Activated CD8-positive, alpha-beta T cell treated with anti-CD3 and anti-CD28 coated beads for 36 hours (primary cell): Measurements from ENCODE around the gene MYLK4. TPM values are rescaled to one million over a fixed set of nuclear protein-coding genes. Genes with fewer than 3 reads are reported as not detected.

ENCODE experiments used
- ATAC-seq: fragments of 200-7000 bp; cut with Tn5 transposase; one replicate; pipeline ENCODE4 v1.10.0; 2021; ENCODE audit warnings: mild to moderate bottlenecking, moderate library complexity
- CTCF ChIA-PET: fragments of 350-600 bp; sonication (Branson Sonifier 250); formaldehyde crosslinking; loops from one replicate; lab custom pipeline; 2021; ENCODE audit warnings: antibody characterized with exemption; lab: Charles Lee
- POLR2A ChIA-PET: fragments of 350-600 bp; sonication (Branson Sonifier 250); formaldehyde crosslinking; loops from one replicate; lab custom pipeline; 2021; ENCODE audit warnings: antibody characterized with exemption; lab: Charles Lee
- DNase-seq: peaks from one replicate; pipeline ENCODE4 v3.0.0-alpha.2; 2020
- H3K27ac Mint-ChIP-seq: one replicate; pipeline ENCODE4 v1.8.0; 2021; ENCODE audit warnings: mild to moderate bottlenecking, mixed read lengths
- H3K27me3 Mint-ChIP-seq: one replicate; pipeline ENCODE4 v1.8.0; 2021; ENCODE audit warnings: mixed read lengths
- H3K36me3 Mint-ChIP-seq: one replicate; pipeline ENCODE4 v1.8.0; 2021; ENCODE audit warnings: low read depth, mixed read lengths
- H3K4me1 Mint-ChIP-seq: one replicate; pipeline ENCODE4 v1.8.0; 2021; ENCODE audit warnings: low read depth, mixed read lengths
- H3K4me3 Mint-ChIP-seq: one replicate; pipeline ENCODE4 v1.8.0; 2021; ENCODE audit warnings: mild to moderate bottlenecking, moderate library complexity, mixed read lengths
- H3K9me3 Mint-ChIP-seq: one replicate; pipeline ENCODE4 v1.8.0; 2021; ENCODE audit warnings: mixed read lengths
- intact Hi-C: fragments of 100-400 bp; cut with micrococcal nuclease; formaldehyde crosslinking; loops from one replicate; pipeline ENCODE4 v1.10.0; 2022
- total RNA-seq, 2 experiments: library from RNA; stranded (reverse); gene quantifications; one replicate each; pipeline ENCODE4 v1.2.3, GENCODE V29; 2021
- TF ChIP-seq, protein P1 (sequence below): fragments of 200-600 bp; IDR thresholded peaks from one replicate; pipeline ENCODE4 v1.8.0; 2022; ENCODE audit warnings: antibody characterized with exemption, mild to moderate bottlenecking

MYLK4 gene
- total RNA-seq, 2 experiments from 2014 or later: 0.09 to 0.11 TPM

DNA sequence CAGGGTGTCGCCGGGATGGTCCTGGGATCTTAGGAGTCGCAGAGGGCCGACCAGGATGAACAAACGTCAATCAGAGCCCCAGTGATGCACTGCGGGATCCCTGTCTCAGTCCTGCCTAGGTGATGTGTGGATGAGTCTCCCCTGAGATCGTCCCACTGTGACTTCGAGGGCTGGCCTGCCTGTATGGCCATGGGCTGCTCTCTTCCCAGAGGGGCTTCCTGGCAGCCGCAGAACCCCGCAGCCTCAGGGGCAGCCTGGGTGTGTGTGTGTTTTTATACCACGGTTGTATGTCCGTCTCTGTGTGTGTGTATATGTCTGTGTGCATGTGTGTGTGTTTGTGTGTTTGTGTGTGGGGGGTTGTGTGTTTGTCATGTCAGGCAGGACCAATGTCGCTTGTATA, 111.6 kb downstream of the MYLK4 start:
- no peak overlapping the region for H3K4me3 Mint-ChIP-seq
- peaks cover 7% of the 10 kb centered on the region for H3K4me1 Mint-ChIP-seq
- H3K9me3 Mint-ChIP-seq: no peaks in the 10 kb centered on the region
- intact Hi-C loops: loop anchor here (10.0 kb wide), 1 partner anchor 184 kb away; no protein-coding TSS in a partner anchor
- TF ChIP-seq, protein P1, sequence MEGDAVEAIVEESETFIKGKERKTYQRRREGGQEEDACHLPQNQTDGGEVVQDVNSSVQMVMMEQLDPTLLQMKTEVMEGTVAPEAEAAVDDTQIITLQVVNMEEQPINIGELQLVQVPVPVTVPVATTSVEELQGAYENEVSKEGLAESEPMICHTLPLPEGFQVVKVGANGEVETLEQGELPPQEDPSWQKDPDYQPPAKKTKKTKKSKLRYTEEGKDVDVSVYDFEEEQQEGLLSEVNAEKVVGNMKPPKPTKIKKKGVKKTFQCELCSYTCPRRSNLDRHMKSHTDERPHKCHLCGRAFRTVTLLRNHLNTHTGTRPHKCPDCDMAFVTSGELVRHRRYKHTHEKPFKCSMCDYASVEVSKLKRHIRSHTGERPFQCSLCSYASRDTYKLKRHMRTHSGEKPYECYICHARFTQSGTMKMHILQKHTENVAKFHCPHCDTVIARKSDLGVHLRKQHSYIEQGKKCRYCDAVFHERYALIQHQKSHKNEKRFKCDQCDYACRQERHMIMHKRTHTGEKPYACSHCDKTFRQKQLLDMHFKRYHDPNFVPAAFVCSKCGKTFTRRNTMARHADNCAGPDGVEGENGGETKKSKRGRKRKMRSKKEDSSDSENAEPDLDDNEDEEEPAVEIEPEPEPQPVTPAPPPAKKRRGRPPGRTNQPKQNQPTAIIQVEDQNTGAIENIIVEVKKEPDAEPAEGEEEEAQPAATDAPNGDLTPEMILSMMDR: no peak
- H3K27ac Mint-ChIP-seq: no peak overlapping the region
- ATAC-seq (no peak), DNase-seq (no peak)
- ChIA-PET POLR2A (interaction anchor here (0.6 kb wide), 1 partner anchor 264 kb away, joined by 3 read pairs; the partner anchor contains the start of gene SERPINB9), CTCF (no interaction called here)
- H3K36me3 Mint-ChIP-seq: no peaks in the 10 kb centered on the region
- H3K27me3 Mint-ChIP-seq: peaks cover 16% of the 10 kb centered on the region

DNA sequence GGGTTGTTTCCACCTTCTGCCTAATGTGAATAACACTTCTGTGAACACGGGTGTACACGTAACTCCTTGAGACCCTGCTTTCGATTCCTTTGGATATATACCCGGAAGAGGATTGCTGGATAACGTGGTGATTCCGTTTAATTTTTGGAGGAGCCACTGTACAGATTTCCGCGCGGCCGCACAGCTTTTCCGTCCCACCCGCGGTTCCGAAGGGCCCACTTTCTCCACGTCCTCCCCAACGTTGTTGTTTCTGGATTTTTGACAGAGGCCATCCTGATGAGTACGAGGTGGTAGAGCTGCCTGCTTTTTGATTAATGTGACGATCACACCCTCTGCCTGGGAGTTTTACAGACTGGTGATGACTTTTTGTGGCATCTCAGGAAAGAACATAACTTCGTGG, 114.0 kb downstream of the MYLK4 start:
- Mint-ChIP-seq H3K36me3 (no peaks in the 10 kb centered on the region), H3K4me1 (peaks cover 9% of the 10 kb centered on the region), H3K4me3 (no peak overlapping the region), H3K27ac (no peak overlapping the region), H3K9me3 (no peaks in the 10 kb centered on the region), H3K27me3 (peaks cover 10% of the 10 kb centered on the region)
- DNase-seq (no peak), ATAC-seq (no peak)
- TF ChIP-seq, protein P1: no peak
- POLR2A ChIA-PET: no interaction called here
- CTCF ChIA-PET: no interaction called here
- intact Hi-C loops: loop anchor here (10.0 kb wide), 1 partner anchor 182 kb away; no protein-coding TSS in a partner anchor

DNA sequence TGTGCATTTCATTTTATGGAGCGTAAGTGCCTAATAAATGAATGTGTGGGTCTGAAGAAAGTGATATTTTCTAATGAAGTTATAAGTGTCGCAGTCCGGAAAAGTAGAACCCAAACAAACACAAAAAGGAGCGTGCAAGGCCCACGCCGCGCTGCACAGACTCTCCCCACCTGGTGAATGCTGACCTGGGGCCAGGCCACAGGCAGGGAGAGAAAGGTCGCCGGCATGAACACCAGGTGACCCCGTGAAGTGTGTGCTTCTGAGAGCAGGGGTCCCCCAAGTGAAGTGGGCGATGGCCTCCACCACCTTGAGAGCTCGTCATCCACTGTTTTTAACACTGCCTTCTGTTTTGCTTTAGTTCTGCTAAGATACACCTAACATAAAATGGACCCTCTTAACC, 114.8 kb downstream of the MYLK4 start:
- Mint-ChIP-seq H3K4me1 (peaks cover 9% of the 10 kb centered on the region), H3K4me3 (no peak overlapping the region), H3K27me3 (peaks cover 5% of the 10 kb centered on the region), H3K27ac (no peak overlapping the region), H3K36me3 (no peaks in the 10 kb centered on the region), H3K9me3 (no peaks in the 10 kb centered on the region)
- DNase-seq: no peak
- ChIA-PET CTCF (interaction anchor here (1.2 to 4.6 kb wide), 8 partner anchors 11 to 1039 kb away, joined by 3 to 53 read pairs (median 6); no protein-coding TSS in a partner anchor), POLR2A (no interaction called here)
- TF ChIP-seq, protein P1: no peak
- intact Hi-C loops: loop anchor here (2.0 to 10.0 kb wide), 2 partner anchors 181 to 1039 kb away; no protein-coding TSS in a partner anchor
- ATAC-seq: no peak

DNA sequence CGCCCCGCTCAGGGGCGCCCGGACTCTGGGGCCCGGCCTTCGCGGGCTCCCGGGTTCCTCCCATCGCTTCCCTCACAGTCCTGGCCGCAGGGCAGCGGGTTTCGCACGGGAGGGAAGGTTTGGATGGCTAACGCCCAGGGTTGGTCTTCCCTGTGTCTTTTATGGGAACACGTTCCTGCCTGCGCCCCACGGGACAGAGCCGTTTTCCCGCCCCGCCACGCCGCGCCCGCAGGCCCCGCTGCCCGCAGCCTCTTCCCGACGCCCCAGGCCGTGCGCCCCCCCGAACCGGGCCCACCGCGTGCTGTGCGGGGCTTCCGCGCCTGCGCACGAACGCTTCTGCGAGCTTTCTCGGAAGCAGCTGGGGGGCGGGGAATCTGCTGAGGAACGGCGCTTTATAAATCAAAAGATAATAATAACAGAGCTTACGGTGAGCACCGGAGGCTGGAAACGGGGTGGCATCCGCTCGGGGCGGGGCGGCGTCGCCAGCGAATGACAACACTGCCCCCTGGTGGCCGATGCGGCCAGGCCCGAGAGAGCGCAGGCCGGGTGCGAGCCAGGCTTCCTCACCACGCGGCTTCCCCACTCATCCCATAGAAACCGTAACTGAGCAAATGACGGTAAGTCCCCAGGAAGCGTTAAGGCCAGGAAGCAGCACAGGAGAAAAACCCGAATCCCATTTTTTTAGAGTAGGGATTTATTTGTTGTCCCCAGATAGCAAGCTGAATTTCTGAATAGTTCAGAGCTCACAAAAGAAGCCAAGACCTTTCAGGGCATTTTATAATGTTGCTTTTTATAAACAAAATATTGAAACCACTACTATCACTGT, 116.4 kb downstream of the MYLK4 start:
- Mint-ChIP-seq H3K36me3 (no peaks in the 10 kb centered on the region), H3K27ac (peak overlapping the region; percentile 32), H3K4me1 (peaks cover 9% of the 10 kb centered on the region), H3K9me3 (no peaks in the 10 kb centered on the region), H3K27me3 (peaks cover 3% of the 10 kb centered on the region), H3K4me3 (peak overlapping the region; percentile 56)
- POLR2A ChIA-PET: interaction anchor here (1.8 kb wide), 1 partner anchor 132 kb away, joined by 5 read pairs; the partner anchor contains the start of gene WRNIP1
- ATAC-seq: peak; percentile 98
- TF ChIP-seq, protein P1: peak; percentile 99
- CTCF ChIA-PET: interaction anchor here (0.6 to 4.6 kb wide), 87 partner anchors 9 to 1107 kb away, joined by 3 to 53 read pairs (median 4); partner anchors contain the start of gene MYLK4
- intact Hi-C loops: loop anchor here (2.0 to 10.0 kb wide), 2 partner anchors 180 to 1038 kb away; no protein-coding TSS in a partner anchor
- DNase-seq: peak; percentile 84
